Ectodermal cell (in vitro differentiated cells): ENCODE data around the gene MAST3. TPM values are rescaled to one million over a fixed set of nuclear protein-coding genes. Genes with fewer than 3 reads are reported as not detected.

Experiments used
- H3K27ac ChIP-seq: 2 replicates; pipeline ENCODE4 v1.7.0; 2013; ENCODE audit warnings: mild to moderate bottlenecking, low read depth, low read length; ENCODE audit not compliant: insufficient read depth, poor library complexity, severe bottlenecking
- H3K27me3 ChIP-seq: 2 replicates; pipeline ENCODE4 v1.7.0; 2013; ENCODE audit warnings: mild to moderate bottlenecking, low read length; ENCODE audit not compliant: insufficient read depth, control insufficient read depth, poor library complexity, severe bottlenecking
- H3K36me3 ChIP-seq: one replicate; pipeline ENCODE4 v1.7.0; 2013; ENCODE audit warnings: low read length; ENCODE audit not compliant: control insufficient read depth, insufficient read depth
- H3K4me1 ChIP-seq: one replicate; pipeline ENCODE4 v1.7.0; 2013; ENCODE audit warnings: low read length; ENCODE audit not compliant: control insufficient read depth, insufficient read depth
- H3K4me3 ChIP-seq: 2 replicates; pipeline ENCODE4 v1.7.0; 2013; ENCODE audit warnings: low read depth, low read length, control low read depth; ENCODE audit not compliant: insufficient read depth
- H3K9me3 ChIP-seq: 2 replicates; pipeline ENCODE4 v1.7.0; 2013; ENCODE audit warnings: mild to moderate bottlenecking, low read length, moderate library complexity; ENCODE audit not compliant: control insufficient read depth
- WGBS, 2 experiments: methylation state at CpG; one replicate each; pipeline ENCODE4 v1.1.7; 2013; ENCODE audit warnings: missing lambda C conversion rate in 2 of 2; 5-methylcytosine and 5-hydroxymethylcytosine counted together
- polyA plus RNA-seq, 4 experiments: library from polyadenylated mRNA; stranded (reverse); fragments of 50-300 nt; gene quantifications; one replicate each; pipeline ENCODE4 v1.2.3, GENCODE V29; 2013

Gene MAST3
- polyA plus RNA-seq (2013, experiment 1 of 4): 9.7 TPM
- polyA plus RNA-seq (2013, experiment 2 of 4): 8.0 TPM
- 6.9 TPM for polyA plus RNA-seq (2013, experiment 3 of 4)
- 7.7 TPM for polyA plus RNA-seq (2013, experiment 4 of 4)

- peak within 1 kb of the TSS; percentile 25 for H3K4me3 ChIP-seq
- WGBS, 2 experiments: 26% methylated on average over 54 of the region's 54 CpGs
- peaks cover 24% of the 10 kb centered on the region for H3K27me3 ChIP-seq
- no peaks in the 10 kb centered on the region for H3K9me3 ChIP-seq
- no peak within 1 kb of the TSS for H3K27ac ChIP-seq
- no peaks in the 10 kb centered on the region for H3K36me3 ChIP-seq
- H3K4me1 ChIP-seq: peaks cover 7% of the 10 kb centered on the region
These were observed at the start of gene MAST3 for GRCh38 chr19:18097217-18097992. MAST3 (plus strand) TSS chr19:18097778; CDS start chr19:18097793, 15 bp downstream.

- Histone ChIP-seq H3K4me1 (peaks cover 6% of the 10 kb centered on the region), H3K36me3 (no peaks in the 10 kb centered on the region), H3K4me3 (no peak overlapping the region), H3K27me3 (no peaks in the 10 kb centered on the region), H3K27ac (no peak overlapping the region), H3K9me3 (no peaks in the 10 kb centered on the region)
- 91 to 93% methylated on average over 8 to 10 of the region's 10 CpGs for WGBS, 2 experiments
These were observed 48.2 kb upstream of the MAST3 start for GRCh38 chr19:18049385-18049784.

DNA sequence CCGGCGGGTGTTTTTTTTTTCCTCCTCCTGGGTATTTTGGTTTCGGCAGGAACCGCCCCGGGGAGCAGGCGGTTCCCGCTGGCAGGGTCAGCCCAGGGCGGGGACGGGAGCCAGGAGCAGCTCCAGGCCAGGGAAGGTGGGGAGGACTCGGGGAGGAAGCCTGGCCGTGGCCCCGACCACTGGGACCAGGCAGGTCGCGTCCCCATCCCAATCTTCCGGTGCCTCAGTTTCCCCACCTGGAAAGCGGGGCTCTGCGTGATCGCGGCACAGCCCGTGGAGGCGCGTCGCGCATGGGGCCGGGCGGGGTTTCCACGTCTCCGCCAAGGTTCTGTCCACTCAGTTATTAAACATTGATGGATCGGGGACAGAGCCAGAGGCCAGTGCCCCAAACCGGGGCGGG lies 45.7 kb upstream of the MAST3 start:
- H3K4me1 ChIP-seq: no peaks in the 10 kb centered on the region

DNA sequence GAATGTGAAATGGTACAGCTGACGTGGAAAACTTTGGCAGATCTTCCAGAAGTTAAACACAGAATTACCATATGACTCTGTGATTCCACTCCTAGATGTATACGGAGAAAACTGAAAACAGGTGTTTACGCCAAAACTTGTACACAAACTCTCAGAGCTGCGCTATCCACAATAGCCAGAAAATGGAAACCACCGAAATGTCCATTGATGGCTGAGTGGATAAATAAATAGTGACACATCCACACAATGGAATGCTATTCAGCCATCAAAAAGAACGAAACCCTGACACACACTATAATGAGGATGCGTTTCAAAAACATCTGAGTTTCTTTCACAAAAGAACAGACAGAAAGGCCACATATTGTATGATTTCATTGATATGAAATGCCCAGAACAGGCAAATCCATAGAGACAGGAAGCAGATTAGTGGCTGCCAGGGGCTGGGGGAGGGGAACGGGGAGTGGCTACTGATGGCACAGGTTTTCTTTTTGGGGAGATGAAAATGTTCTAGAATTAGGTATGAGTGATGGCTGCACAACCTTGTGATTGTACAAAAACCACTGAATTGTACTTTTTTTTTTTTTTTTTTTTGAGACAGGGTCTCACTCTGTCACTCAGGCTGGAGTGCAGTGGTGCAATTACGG lies 43.9 kb upstream of the MAST3 start:
- Histone ChIP-seq H3K9me3 (no peaks in the 10 kb centered on the region), H3K36me3 (no peaks in the 10 kb centered on the region), H3K4me3 (no peak overlapping the region), H3K4me1 (no peaks in the 10 kb centered on the region), H3K27me3 (no peaks in the 10 kb centered on the region), H3K27ac (no peak overlapping the region)
- WGBS, 2 experiments: 89 to 94% methylated on average over 9 of the region's 9 CpGs

More for the DNA sequence above, 45.7 kb upstream of the MAST3 start:
- Histone ChIP-seq H3K36me3 (no peaks in the 10 kb centered on the region), H3K27me3 (no peaks in the 10 kb centered on the region), H3K27ac (no peak overlapping the region), H3K4me3 (no peak overlapping the region), H3K9me3 (no peaks in the 10 kb centered on the region)
- WGBS, 2 experiments: 87% methylated on average over 28 to 30 of the region's 31 CpGs

DNA sequence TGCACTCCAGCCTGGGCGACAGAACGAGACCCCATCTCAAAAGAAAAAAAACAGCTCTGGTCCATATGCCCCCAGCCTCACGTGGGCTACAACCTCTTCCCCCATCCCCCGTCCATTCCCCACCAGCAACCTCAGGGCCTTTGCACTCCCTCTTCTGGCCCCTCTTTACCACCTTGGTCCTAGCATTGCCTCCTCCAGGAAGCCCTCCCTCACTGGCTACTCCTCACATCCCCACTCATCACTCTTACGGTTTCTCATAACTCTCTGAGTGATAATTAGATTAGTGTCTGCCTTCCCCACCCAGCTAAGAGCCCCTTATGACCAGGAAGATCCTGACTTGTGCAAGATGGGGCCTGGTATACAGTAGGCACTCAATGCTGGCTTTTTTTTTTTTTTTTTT lies 41.6 kb upstream of the MAST3 start:
- Histone ChIP-seq H3K9me3 (no peaks in the 10 kb centered on the region), H3K4me3 (no peak overlapping the region), H3K4me1 (no peaks in the 10 kb centered on the region), H3K27ac (no peak overlapping the region), H3K36me3 (no peaks in the 10 kb centered on the region), H3K27me3 (no peaks in the 10 kb centered on the region)
- 86 to 91% methylated on average over 5 of the region's 5 CpGs for WGBS, 2 experiments

DNA sequence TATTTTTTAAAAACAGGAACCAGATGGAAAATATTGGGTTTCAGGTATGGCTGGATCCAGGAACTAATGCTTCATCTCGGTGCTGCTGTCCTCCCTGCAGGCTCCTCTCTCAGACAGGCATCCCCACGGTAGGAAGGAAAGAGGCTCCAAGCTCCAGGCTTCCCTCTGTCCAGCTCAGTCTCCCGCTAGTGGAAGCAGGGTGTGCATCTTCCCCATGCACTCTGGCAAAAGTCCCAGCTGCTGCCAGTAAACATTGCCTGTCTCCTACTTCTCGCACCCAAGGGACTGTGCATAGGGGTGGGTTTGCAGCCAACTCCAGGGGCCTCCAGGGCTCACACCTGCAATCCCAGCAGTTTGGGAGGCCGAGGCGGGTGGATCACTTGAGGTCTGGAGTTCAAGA lies 40.0 kb upstream of the MAST3 start:
- Histone ChIP-seq H3K27me3 (no peaks in the 10 kb centered on the region), H3K4me3 (no peak overlapping the region), H3K36me3 (no peaks in the 10 kb centered on the region), H3K9me3 (no peaks in the 10 kb centered on the region), H3K4me1 (no peaks in the 10 kb centered on the region), H3K27ac (no peak overlapping the region)
- 92 to 93% methylated on average over 6 of the region's 6 CpGs for WGBS, 2 experiments

DNA sequence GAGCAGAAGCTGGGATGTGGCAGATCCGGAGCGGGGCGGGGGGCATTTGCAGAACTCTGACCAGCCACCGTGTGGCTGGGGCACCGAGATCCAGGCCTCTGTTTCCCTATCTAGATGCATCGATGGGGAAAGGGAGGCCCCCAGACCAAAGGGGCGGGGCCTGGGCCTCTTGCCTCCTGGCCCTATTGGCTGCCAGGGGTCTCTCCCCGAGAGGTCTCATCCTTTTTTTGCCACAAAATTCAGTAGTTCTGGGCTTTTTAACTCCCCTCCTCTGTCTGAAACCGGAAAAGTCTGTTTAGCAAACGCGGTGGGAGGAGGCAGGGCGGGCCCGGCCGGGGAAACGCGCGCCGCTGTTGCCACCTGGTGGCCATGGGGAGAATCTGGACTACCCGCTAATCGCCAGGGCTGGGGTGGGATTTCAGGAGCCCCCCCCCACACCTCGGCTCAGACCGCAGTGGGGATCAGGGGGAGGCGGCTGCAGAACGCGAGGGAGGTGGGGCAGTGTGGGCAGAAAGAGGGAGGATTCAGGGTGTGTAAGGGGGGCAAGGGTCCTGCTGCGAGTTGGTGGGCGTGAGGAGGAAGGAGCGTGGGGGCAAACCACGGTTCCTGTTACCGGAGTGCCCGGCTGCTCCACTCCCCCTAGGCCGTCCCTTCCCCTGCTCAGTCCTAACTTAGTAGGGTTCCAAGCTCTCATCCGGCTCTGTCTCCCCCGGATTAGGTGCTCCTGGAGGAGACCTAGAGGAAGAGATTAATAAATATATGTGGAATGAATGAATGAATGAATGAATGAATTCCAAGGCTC lies 39.2 kb upstream of the MAST3 start:
- Histone ChIP-seq H3K36me3 (no peaks in the 10 kb centered on the region), H3K4me3 (peak overlapping the region; percentile 10), H3K9me3 (no peaks in the 10 kb centered on the region), H3K27ac (peak overlapping the region; percentile 50), H3K4me1 (no peaks in the 10 kb centered on the region), H3K27me3 (no peaks in the 10 kb centered on the region)
- 7% methylated on average over 34 of the region's 34 CpGs for WGBS, 2 experiments

DNA sequence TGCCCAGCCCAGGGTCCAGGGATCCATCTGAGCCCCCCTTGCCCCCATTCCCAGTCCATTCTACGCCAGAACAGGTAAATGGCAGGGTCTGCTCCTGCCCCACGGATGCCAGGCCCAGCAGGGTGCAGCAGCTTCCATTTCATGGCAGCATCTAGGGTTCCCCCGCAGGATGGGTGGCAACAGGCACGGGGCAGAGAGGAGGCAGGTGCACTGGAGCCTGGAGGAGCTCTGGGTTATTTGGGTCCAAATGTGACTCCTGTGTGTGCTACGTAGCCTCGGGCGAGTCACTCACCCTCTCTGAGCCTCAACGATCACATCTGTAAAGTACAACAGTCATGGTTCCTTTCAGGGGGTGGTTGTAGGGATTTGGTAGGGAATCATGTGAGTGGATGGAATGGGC lies 38.3 kb upstream of the MAST3 start:
- Histone ChIP-seq H3K27me3 (no peaks in the 10 kb centered on the region), H3K36me3 (no peaks in the 10 kb centered on the region), H3K9me3 (no peaks in the 10 kb centered on the region), H3K4me3 (no peak overlapping the region), H3K4me1 (no peaks in the 10 kb centered on the region), H3K27ac (no peak overlapping the region)
- WGBS, 2 experiments: 74 to 76% methylated on average over 8 of the region's 8 CpGs

- H3K27me3 ChIP-seq: no peaks in the 10 kb centered on the region
- WGBS, 2 experiments: 72 to 75% methylated on average over 5 of the region's 5 CpGs
- no peak overlapping the region for H3K4me3 ChIP-seq
- H3K27ac ChIP-seq: no peak overlapping the region
- no peaks in the 10 kb centered on the region for H3K9me3 ChIP-seq
- H3K36me3 ChIP-seq: no peaks in the 10 kb centered on the region
- H3K4me1 ChIP-seq: no peaks in the 10 kb centered on the region
These were observed 37.7 kb upstream of the MAST3 start for GRCh38 chr19:18059902-18060301.

DNA sequence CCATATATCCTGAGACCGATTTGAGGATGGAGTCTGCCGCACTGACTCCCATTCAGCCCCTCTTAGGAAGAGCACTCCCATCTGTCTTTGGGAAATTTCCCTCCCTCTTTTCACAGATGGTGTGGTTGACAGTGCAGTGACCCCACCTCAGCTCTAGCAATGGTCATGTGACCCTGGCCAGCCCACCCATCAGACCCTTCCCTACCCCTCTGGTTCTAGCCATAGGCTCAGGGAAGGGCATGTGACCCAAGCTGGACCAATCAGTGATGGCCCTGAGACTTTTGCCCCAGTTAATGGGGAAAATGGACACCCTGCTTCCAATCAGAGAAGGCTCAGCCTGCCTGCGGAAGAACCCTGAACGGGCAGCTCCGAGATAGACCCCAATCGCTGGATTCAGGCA lies 37.1 kb upstream of the MAST3 start:
- H3K9me3 ChIP-seq: no peaks in the 10 kb centered on the region
- 89% methylated on average over 6 of the region's 6 CpGs for WGBS, 2 experiments
- no peaks in the 10 kb centered on the region for H3K4me1 ChIP-seq
- no peaks in the 10 kb centered on the region for H3K27me3 ChIP-seq
- H3K36me3 ChIP-seq: no peaks in the 10 kb centered on the region
- H3K4me3 ChIP-seq: no peak overlapping the region
- H3K27ac ChIP-seq: no peak overlapping the region
